ENCODE measurements around the gene SLAMF7.
"Not testable (repeated sequence)": the region's sequence is repeated elsewhere in the genome, so short reads cannot be mapped to it uniquely, and the experiment has no call there.

SLAMF7 gene

DNA sequence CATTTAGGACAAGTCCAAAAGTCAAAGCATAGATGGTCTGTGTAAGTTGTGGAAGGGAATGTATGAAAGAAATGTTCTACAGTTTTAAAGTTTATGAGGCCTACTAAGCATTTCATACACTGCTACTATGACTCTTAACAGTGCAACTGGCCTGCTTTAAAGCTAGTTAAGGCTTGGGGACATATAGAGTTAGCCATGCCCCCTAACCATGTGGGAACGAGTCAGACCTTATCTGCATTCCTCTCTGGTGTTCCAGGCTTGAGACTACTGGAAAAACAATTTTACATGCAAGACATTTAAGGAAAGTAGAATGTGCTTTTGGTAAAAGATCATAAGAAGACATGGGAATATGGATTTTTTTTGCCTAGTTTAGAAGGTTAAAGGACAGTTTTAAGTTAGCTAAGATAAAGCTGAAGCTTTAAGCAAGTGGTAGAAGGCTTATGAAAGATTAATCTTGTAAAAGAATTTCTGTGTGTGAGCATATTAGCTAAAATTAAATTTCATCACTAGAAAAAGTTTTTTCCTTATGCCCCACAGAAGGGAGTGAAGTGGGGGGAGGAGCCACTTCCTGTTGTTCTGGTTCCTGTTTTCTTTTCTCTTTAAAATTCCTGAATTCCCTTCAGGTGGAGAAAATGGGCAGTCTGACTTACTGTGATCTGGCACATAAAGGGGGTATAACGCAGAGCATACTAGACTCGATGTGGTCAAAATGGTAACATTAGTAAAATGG lies 18.5 kb upstream of the SLAMF7 start:
- DNase-seq (ENCODE audit: low read depth in 2 of 2) = no peak

DNA sequence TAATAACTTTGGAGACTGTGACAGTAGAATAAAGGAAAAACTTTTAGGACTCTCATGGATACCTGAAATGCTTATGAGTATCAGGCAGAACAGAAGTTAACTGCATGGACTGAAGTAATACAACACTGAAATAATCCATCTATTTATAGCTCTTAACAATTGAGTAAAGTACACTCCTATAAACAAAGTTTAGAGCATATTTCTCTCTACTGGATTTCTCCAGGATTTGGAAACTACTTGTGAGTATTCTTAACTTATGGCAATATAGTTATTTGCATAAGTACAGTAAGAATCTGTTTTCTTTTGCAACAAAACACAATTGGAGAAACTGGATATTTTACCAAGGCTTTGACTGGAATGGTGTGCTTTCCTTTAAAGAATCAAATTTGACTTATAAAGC lies 17.6 kb upstream of the SLAMF7 start:
- no peak for DNase-seq (ENCODE audit: low read depth in 2 of 2)

DNA sequence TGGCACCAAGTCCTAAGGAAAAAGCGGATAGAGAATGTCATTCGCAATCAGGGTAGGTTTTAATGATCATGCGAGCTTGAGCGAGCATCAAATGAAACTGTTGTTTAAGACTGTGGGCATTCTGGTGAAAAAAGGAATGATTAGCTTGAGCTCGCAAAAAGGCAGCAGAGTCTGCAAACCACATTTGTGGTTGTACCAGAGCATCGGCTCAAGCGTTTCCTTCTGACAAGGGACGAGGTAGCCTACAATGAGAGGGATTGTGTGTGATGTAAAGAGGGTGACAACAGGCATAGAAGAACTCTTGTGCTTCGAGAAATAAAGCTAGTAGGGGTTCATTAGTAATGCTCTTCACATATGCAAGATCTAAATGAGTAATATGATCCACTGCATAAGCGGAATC lies 16.3 kb upstream of the SLAMF7 start:
- no peak for DNase-seq (ENCODE audit: low read depth in 2 of 2)

DNA sequence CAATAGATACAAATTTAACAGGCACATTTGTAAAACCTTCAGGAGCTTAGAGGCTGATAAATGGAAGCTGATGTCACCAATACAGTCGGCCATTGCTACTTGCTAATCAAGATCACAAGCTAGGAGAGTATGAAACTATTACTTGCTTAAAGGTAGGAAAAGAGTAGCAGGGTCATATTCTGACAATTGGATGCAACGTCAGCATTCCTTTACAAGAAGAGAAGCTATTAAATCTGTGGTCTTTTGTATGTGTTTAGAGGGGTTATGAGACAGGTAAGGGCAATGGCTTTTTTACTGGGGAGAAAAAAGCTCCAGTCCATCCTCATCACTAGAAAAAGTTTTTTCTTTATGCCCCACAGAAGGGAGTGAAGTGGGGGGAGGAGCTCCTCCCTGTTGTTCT lies 15.7 kb upstream of the SLAMF7 start:
- no peak for DNase-seq (ENCODE audit: low read depth in 2 of 2)

DNA sequence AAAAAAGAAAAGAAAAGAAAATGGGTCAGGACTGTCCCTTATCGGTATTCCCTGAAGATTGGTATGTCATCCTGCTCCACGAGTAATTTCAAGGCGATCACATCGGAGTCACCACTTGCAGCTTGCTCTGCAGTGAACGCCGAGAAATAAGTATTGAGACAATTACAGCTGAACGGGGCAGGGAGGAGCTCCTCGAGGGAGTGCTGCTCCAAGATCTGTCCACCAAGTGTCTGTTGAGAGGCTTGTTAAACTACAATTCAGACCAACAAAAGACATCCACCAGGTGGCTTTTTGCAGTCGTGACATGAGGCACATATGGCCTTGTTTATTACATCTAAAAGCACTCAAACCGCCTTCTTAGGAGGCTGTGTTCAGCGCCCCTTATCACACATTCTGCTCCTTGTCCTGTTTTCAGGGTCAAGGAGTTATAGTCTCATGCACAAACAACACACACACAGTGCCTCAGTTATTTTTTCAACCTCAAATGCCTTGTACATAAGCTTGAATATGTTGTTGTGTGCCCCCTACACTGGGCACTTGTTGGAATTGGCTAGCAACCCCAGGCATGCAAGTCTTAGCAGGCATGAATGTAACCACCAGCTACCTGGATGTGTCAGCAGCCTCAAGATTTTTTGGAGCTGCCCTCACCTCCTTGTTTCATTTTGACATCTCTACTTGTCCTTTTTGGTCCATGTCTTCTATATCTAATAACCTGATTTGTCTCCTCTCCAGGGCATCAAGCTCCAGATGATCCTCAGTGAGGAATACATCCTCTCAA lies 14.4 kb upstream of the SLAMF7 start:
- no peak for DNase-seq (ENCODE audit: low read depth in 2 of 2)

DNA sequence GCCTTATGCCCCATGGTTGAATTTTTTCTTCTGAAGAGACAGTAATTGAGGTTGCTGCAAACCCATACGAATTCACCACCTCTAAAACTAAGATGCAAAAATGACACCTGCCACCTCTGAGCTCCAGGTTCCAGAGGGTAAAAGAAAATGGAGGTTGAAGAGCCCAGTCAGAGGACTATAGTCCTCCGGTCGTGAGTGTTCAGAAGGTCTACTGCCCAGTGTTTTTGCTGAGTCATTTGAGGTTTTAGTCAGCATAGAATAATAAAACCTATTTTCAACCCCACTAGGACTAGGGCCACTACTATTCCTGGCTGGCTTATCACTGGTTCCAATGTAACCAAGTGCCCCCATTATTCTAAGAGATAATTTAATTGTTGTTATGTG lies 12.9 kb upstream of the SLAMF7 start:
- DNase-seq (ENCODE audit: low read depth in 2 of 2) = no peak

DNA sequence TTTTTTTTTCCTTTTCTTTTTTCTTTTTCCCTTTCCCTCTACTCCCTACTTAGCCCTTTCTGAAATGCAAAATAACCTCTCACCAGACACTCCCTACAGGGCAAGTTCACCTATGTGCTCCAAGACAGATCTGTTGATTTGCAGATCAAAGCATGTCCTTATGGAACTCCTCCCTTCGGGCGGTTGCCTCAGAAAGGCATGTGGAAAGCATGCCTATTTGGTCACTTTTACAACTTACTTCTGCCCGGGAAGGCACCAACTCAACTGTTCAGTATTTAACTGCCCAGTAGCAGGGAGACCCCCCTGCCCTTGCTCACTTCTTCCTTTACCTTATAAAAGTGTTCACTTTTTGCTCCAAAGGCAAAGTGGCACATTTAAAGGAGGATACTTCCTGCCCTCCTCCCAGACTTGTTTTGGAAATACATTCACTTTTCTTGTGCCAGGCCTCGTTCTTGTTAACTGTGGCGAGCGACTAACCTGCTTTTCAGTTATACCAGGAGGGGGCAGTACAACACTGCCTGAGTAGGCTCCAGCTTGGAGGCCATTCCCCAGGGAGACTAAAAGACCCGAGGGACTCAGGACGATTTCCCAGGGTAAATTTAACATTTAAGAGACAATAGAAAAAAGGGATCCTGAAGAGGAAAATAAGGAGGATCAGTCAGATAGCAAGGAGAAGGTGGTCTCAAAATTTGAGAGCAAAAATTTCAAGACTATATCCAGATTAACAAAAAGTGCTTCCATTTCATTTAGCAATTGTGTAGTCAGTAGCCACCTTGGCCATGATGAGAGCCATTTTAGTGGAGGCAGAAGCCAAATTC lies 12.3 kb upstream of the SLAMF7 start:
- DNase-seq (ENCODE audit: low read depth in 2 of 2) = no peak

DNA sequence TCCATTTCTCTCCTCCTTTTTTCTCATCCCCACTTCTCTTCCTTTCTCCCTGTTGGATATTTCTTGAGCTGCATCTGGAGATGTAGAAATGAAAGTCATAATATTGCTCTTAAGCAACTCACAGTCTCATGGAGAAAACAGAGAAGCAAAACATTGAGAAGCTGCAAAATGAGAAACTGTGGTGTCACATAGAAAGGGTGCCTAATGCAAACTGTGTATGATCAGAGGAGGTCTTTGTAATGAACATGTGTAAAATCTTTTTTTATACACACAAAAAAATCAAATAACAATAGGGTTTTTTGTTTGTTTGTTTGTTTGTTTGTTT lies 11.8 kb upstream of the SLAMF7 start:
- DNase-seq (ENCODE audit: low read depth in 2 of 2) = no peak

DNA sequence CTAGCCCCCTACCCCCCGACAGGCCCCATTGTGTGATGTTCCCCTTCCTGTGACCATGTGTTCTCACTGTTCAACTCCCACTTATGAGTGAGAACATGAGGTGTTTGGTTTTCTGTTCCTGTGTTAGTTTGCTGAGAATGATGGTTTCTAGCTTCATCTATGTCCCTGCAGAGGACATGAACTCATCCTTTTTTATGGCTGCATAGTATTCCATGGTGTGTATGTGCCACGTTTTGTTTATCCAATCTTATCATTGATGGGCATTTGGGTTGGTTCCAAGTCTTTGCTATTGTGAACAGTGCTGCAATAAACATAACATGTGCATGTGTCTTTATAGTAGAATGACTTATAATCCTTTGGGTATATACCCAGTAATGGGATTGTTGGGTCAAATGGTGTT lies 7.5 kb upstream of the SLAMF7 start:
- not testable (repeated sequence) for DNase-seq (ENCODE audit: low read depth in 2 of 2)

DNA sequence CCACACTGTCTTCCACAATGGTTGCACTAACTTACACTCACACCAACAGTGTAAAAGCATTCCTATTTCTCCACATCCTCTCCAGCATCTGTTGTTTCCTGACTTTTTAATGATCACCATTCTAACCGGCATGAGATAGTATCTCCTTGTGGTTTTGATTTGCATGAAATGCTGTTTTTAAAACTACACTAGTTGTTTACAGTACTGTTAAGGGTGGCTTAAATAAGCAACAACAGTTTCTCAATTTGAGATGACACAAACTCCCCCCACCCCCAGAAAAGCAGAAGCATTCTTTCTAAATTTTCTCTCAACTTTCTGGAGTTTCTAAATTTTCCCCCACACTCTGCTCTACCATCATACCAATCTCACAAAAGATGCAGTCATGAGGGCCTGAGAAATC lies 7.1 kb upstream of the SLAMF7 start:
- no peak for DNase-seq (ENCODE audit: low read depth in 2 of 2)

DNA sequence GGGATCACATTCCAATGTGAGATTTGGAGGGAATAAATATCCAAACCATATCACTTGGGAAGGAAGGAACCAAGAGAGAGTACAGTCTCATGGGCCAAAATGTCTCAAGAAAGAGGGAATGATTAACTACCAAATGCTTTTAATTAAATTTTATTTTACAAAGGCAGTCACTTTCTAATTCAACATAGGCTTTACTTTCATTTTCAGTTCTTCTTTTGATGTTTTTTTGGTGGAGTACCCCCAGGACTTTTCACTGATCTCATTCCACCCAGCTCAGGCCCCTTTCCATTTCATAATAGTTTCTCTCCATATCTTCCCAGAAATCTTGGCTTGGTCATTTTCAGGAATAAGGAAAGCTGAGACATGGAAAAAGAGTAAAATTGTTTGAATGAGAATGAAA lies 5.1 kb upstream of the SLAMF7 start:
- DNase-seq (ENCODE audit: low read depth in 2 of 2) = no peak

DNA sequence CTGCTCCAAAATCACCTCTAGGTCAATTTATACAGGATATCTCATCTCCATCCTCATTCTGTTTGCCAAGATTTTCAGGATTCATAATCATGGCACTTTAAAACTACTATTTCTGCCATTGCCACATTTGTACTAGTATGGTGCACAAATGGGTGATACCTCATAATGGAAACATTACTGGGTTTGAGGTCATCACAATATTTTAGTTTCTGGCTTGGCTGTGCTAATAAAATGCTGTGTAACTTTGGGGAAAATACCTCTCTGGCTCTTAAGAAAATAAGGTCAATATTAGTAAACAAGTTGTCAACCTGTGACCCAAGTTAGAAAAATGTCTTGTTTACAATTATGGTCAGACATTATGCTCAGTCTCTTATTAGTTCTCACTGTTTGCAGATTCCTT lies 4.7 kb upstream of the SLAMF7 start:
- DNase-seq (ENCODE audit: low read depth in 2 of 2) = no peak

DNA sequence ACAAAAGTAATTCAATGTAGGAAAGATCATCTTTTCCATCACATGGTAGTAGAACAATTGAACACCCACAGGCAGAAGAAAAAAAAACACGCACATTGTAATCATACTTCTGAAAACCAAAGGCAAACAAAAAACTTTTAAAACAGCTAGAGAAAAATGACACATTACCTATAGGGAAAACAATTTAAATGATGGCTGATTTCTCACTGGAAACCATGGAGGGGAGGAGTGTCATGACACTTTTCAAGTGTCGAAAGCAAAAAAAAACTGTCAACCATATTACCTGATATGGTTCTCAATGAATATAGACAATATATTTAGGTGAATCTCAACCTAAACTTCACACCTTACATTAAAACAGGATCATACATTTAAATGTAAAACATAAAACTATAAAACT lies 776 bp upstream of the SLAMF7 start:
- no peak for DNase-seq (ENCODE audit: low read depth in 2 of 2)

DNA sequence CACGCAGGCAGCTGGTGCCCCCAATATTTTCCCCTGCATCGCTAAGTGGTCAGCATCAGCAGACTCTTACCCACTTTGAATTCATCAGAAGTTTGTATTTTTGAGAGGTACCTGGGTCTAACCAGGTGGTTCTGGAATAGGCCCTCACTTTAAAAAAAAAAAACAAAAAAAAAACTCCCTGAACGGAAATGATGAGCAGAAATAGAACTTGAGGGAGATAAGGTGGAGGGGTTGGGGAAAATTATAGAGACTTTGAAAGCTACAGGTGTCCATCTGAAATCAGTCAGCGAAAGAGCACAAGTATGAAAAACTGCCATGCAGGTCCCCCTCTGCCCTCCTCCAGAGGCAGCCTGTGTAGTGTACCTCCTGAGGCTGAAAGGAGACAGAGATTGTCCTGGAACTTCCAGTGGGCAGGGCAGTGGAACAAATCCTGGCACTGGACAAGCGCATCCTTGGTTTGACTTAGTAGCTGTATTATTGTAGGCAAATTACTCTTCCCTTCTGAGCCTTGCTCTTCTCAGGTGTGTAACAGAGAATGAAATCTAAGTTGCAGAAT lies 1.2 kb downstream of the SLAMF7 start:
- no peak for DNase-seq (ENCODE audit: low read depth in 2 of 2)

DNA sequence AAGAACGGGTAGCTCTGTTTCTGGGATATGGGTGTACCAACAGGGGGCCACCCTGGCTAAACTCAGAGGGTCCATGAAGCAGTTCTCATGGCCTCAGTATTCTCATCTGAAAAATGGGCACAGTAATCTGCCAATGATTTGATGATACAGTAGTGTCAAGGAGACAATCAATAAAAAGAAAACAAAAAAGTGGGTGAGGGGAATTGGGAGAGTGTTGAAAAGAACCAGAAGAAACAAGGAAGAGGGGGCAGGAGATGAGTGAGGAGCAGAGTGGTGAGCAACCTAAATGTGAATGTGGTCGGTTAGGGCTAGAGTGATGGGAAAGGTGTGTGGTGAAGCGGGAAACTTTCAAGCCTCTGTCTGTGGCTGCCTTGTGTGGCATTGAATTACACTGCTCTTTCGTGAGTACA lies 2.0 kb downstream of the SLAMF7 start:
- DNase-seq (ENCODE audit: low read depth in 2 of 2) = no peak

DNA sequence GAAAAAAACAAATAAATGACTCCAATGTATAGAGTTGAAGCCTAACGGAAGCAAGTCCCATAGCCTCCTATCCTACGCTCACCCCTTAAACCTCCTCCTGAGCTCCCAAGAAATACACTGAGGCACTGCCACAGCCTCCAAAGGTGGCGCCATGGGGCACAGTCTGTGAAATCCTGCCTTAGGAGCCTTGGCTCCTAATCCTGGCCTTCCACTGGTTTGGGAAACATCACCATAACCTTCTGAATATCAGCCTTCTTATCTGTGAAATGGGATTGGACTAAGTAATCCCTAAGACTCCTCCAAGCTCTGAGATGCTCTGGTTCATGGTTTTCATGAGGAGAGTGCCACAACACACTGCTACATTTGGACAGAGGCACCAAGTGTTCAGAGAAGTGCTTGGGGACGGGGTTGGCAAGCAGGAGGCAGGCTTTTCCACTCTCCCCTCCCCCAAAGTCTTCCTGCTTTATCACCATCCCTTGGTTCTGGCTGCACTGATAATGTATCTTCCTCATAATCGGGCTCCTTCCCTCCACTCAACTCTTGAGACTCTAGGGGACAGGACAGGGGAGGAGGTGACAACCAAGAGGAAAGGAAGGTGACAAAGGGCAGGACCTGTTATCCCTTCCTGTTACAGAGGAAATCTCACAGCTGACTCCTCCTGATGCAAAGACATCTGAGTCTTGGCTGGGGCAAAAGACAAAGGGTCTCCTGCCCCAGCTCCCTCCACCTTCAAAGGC lies 2.7 kb downstream of the SLAMF7 start:
- DNase-seq (ENCODE audit: low read depth in 2 of 2) = no peak

DNA sequence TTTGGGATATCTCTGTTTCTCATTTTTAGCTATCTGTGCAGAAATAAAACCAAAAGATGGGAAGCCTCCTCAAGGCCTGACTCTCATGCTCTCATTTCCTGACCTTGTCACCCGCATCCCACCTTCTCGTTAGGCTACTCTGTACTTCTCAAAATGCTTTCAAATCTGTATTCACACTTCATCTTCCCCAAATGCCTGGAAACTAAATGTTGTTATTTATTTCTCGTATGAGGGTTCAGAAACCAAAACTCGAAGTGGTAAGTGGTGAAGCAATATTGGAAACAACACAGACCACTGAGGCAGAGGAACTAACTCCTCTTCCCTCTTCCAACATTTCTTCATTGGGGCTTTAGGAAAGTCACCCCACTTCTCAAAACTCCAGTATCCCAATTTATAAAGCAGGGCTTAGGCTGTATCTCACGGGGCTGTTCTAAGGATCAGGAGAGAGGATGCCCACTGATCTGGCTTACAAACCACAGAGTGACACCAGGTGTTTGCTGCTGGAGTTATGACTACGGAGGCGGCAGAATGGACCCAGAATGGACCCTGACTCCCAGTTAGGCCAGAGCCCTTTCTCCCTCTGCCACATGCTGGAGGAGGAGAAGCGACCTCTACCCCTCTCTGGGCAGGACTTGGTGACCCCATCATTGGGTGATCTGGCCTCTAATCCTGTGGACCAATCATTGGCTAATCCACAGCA lies 3.5 kb downstream of the SLAMF7 start:
- no peak for DNase-seq (ENCODE audit: low read depth in 2 of 2)

DNA sequence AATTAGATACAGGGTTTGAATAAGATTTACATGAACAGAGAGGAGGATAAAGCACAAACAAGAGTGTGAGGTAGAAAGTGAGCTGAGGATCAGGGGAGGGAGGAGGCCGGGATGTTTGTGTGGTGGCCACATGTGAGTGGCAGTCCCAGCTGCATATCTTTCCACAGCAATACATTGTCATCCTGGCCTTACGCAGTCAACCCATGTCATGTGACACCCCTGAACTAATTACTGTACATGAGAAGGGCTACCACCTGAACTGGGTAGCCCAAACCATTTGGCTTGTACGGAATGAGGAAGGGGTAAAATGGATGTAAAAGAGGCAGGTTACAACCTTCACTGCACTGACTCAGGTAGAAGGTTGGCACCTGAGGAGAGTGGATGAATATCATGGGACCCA lies 4.2 kb downstream of the SLAMF7 start:
- DNase-seq (ENCODE audit: low read depth in 2 of 2) = no peak

DNA sequence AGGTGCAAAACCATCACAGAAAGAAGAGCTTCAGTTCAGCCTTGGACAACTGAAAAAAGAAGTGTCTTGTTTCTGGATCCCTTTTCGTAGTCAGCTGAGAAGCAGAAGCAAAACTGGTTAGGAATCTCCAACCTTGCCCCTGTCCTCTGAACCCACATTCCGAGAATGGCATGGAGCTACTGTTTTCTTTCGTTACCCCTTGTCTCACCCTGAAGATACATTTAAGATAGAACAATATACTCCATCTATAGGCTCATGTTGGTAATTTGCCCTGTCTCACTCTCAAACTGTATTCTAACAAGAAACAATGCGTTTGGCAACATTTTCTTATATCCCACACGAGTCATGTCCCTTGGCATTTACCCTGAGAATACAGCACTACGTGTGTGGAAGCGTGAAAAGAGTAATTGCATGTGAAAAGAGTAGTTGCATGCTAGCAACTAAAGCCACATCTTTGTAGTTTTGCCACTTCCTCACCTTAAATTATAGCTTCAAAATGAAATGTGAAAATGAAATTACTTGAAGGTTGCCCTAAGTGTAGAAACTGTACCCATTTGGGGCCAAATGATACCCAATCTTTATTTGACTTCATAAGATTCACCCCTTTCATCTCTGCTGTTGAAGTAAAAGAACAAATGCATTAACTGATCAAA lies 5.3 kb downstream of the SLAMF7 start:
- no peak for DNase-seq (ENCODE audit: low read depth in 2 of 2)

DNA sequence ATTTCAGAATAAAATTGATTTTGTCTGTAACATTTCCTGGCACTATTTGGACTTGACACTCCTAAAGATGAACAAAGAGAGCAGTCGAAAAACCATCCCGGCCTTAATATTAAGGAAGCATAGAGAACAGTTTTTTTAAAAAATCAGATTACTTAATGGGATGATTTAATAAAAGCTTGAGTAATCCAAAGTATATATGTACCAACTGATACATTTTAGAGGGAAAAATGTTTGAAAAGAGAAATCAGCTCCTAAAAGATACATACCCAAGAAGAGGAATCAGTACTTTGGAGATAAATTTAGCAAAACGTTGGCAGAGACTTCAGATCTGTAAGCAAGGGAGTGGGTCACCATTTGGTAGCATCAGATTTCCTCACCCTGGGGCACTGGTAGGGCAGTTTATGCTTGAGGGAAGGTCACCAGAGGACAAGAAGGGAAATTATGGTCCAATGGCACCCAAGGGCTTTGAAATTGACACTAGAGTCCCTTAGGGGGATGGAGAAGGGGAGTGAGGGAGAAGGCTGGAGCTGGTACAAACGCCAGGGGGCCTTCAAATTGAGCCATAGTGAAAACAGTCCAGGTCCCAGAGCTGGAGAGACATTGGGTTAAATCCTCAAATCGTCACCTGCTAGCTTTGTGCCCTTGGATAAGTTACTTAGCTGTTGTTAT lies 5.9 kb downstream of the SLAMF7 start:
- no peak for DNase-seq (ENCODE audit: low read depth in 2 of 2)
